Measurements from ENCODE around the gene MCCC2. TPM values are rescaled to one million over a fixed set of nuclear protein-coding genes. Genes with fewer than 3 reads are reported as not detected.
"Not testable (repeated sequence)": the region's sequence is repeated elsewhere in the genome, so short reads cannot be mapped to it uniquely, and the experiment has no call there.

The MCCC2 gene
- total RNA-seq, 2 experiments from 2014 or later: 34.7 to 61.2 TPM

DNA sequence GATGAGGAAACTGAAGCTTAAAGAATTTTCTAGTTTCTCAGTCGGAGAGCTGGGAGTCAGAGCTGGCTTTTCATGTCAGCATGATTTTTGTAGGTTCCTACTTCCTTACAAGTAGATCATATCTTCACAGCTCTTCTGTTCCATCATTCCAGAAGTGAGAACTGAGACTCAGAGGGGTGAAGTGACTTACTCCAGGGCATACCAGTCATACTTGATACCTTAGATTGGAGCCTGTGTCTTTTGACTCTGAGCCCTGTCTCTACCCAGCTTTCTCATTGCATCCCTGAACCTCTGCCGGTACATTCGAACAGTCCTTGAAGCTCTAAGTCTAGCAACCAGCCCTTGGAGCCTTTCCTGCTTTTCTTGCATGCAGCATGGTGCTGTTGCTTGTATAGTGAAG is 53.3 kb downstream of the MCCC2 start:
- no peaks in the 10 kb centered on the region for H3K9me2 ChIP-seq (ENCODE audit: insufficient read depth, low read length)
- BruUV-seq (replicated peaks): no TSS peak
- ChIA-PET CTCF (ENCODE audit: unreplicated experiment) (no interaction called here), POLR2A (interaction anchor here (0.6 kb wide), 1 partner anchor 167 kb away, joined by 3 read pairs; no protein-coding TSS in a partner anchor)
- TF ChIP-seq, protein P1, sequence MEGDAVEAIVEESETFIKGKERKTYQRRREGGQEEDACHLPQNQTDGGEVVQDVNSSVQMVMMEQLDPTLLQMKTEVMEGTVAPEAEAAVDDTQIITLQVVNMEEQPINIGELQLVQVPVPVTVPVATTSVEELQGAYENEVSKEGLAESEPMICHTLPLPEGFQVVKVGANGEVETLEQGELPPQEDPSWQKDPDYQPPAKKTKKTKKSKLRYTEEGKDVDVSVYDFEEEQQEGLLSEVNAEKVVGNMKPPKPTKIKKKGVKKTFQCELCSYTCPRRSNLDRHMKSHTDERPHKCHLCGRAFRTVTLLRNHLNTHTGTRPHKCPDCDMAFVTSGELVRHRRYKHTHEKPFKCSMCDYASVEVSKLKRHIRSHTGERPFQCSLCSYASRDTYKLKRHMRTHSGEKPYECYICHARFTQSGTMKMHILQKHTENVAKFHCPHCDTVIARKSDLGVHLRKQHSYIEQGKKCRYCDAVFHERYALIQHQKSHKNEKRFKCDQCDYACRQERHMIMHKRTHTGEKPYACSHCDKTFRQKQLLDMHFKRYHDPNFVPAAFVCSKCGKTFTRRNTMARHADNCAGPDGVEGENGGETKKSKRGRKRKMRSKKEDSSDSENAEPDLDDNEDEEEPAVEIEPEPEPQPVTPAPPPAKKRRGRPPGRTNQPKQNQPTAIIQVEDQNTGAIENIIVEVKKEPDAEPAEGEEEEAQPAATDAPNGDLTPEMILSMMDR (conservative IDR thresholded peaks at IDR 0.05; ENCODE audit: low read length): no peak
- TF ChIP-seq EZH2phosphoT487 (IDR thresholded peaks at IDR 0.05; ENCODE audit: borderline replicate concordance, low read depth, low read length): no peak
- H3K79me2 ChIP-seq (ENCODE audit: insufficient read depth, low read depth, low read length): no peaks in the 10 kb centered on the region
- DNase-seq (ENCODE audit: low spot score): no peak
- no peak overlapping the region for H2AFZ ChIP-seq (ENCODE audit: low read length)
- no peak overlapping the region for H3K27ac ChIP-seq (ENCODE audit: low read depth, low read length, poor library complexity, severe bottlenecking)
- H3K4me1 ChIP-seq (ENCODE audit: insufficient read depth, low read length, poor library complexity, severe bottlenecking): no peaks in the 10 kb centered on the region
- H3K4me3 ChIP-seq (ENCODE audit: low read depth, low read length, poor library complexity, severe bottlenecking): no peak overlapping the region
- intact Hi-C loops (cut with micrococcal nuclease; ENCODE audit: unreplicated experiment): no loop called here
- no peak overlapping the region for H3K4me2 ChIP-seq (ENCODE audit: low read length)
- H3K9me3 ChIP-seq (ENCODE audit: low read length): no peaks in the 10 kb centered on the region
- peaks cover 63% of the 10 kb centered on the region for H3K36me3 ChIP-seq (ENCODE audit: insufficient read depth, low read length)
- no peaks in the 10 kb centered on the region for H4K20me1 ChIP-seq (ENCODE audit: insufficient read depth, low read length)

DNA sequence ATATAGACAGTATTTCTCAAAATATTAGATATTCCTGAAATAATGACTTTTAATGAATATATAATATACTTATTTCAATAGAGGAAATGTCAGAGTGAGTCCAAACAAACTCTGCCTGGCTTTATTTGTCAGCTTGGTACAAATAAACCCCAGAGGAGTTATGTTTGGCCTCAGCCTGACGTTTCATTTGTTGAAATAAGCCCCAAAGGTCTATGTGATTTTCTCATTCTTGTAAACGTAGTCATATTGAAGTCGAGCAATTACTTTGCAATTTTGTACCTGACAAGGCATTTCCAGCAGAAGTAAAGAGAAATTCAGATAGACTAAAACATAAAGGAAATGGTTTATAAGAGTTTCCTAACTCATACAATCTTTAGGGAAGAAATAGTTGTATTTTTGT is 57.9 kb downstream of the MCCC2 start:
- no peaks in the 10 kb centered on the region for H3K79me2 ChIP-seq (ENCODE audit: insufficient read depth, low read depth, low read length)
- CTCF ChIA-PET (ENCODE audit: unreplicated experiment): no interaction called here
- H3K27ac ChIP-seq (ENCODE audit: low read depth, low read length, poor library complexity, severe bottlenecking): no peak overlapping the region
- H2AFZ ChIP-seq (ENCODE audit: low read length): no peak overlapping the region
- intact Hi-C loops (cut with micrococcal nuclease; ENCODE audit: unreplicated experiment): no loop called here
- POLR2A ChIA-PET: no interaction called here
- H4K20me1 ChIP-seq (ENCODE audit: insufficient read depth, low read length): no peaks in the 10 kb centered on the region
- no peaks in the 10 kb centered on the region for H3K9me3 ChIP-seq (ENCODE audit: low read length)
- H3K4me1 ChIP-seq (ENCODE audit: insufficient read depth, low read length, poor library complexity, severe bottlenecking): no peaks in the 10 kb centered on the region
- DNase-seq (ENCODE audit: low spot score): no peak
- BruUV-seq (replicated peaks): no TSS peak
- no peaks in the 10 kb centered on the region for H3K9me2 ChIP-seq (ENCODE audit: insufficient read depth, low read length)
- TF ChIP-seq, protein P1 (conservative IDR thresholded peaks at IDR 0.05; ENCODE audit: low read length): no peak
- TF ChIP-seq EZH2phosphoT487 (IDR thresholded peaks at IDR 0.05; ENCODE audit: borderline replicate concordance, low read depth, low read length): no peak
- H3K4me2 ChIP-seq (ENCODE audit: low read length): no peak overlapping the region
- H3K4me3 ChIP-seq (ENCODE audit: low read depth, low read length, poor library complexity, severe bottlenecking): no peak overlapping the region
- H3K36me3 ChIP-seq (ENCODE audit: insufficient read depth, low read length): peaks cover 43% of the 10 kb centered on the region

DNA sequence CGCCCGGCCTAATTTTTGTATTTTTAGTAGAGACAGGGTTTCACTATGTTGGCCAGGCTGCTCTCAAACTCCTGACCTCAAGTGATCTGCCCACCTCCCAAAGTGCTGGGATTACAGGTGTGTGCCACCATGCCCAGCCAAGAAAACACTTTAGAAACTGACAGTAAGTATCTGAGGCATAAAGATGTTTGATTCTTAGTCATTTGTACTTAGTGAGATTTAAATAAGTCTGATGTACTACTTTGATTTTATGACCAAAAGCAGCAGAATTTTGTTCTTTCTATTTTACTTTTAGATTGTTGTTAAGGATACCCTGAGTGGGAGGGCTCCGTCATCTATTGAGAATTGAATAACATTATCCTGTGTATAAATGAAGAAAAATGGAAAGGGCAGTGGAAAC is 63.8 kb downstream of the MCCC2 start:
- H3K9me3 ChIP-seq (ENCODE audit: low read length); BruUV-seq (replicated peaks); POLR2A ChIA-PET; intact Hi-C loops (cut with micrococcal nuclease; ENCODE audit: unreplicated experiment); H3K4me3 ChIP-seq (ENCODE audit: low read depth, low read length, poor library complexity, severe bottlenecking); H4K20me1 ChIP-seq (ENCODE audit: insufficient read depth, low read length); H3K4me2 ChIP-seq (ENCODE audit: low read length); DNase-seq (ENCODE audit: low spot score); H3K9me2 ChIP-seq (ENCODE audit: insufficient read depth, low read length); H3K4me1 ChIP-seq (ENCODE audit: insufficient read depth, low read length, poor library complexity, severe bottlenecking); H3K79me2 ChIP-seq (ENCODE audit: insufficient read depth, low read depth, low read length); H2AFZ ChIP-seq (ENCODE audit: low read length); CTCF ChIA-PET (ENCODE audit: unreplicated experiment); H3K27ac ChIP-seq (ENCODE audit: low read depth, low read length, poor library complexity, severe bottlenecking): not testable (repeated sequence)
- H3K36me3 ChIP-seq (ENCODE audit: insufficient read depth, low read length): peaks cover 50% of the 10 kb centered on the region
